Hippocampal formation (tissue), 2 donors: ENCODE data around the gene ATP8A1.

Source experiments
- DNase-seq, 2 donors: peaks; one replicate each; lab custom pipeline; 2025; lab: John Stamatoyannopoulos, UW

The ATP8A1 gene

DNA sequence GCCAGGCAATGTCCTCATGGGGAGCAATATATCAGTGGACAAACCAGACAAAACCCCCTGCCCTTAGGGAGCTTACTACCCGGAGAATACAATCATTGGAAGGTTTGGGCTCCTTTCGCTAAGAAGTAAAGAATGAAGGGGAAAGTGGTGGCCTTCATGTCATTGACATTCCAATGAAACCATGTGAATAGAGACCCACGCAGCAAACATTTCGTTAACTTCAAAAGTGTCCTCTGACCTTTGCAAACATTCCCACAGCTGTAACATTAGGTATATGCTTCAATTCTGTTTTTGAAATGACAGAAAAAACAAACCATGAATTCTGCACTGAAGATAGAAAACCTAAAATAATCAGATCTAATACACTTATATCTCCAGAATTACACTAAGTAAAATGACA, 7.0 kb downstream of the ATP8A1 start:
- DNase-seq, result no peak

DNA sequence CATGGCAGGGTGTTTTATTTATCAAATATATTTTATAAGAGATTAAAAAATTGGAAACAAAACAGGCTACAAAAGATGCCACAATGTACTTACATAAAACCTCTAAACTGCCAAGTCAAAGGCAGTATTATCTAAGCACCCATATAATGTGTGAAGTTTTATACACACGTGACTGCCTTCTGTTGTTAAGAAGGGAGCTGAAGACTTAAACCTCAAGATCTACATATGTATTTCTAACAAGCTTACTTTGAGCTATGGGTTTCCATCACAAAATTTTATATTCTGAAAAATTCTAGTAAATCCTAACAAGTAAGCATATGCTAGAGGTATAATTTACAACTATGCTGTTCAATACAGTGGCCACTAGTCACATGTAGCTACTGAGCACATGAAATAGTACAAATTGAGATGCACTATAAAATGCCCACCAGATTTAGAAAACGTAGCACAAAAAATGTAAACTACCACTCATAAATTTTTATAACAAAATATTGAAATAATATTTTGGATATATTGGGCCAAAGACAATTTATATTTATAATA, 9.8 kb downstream of the ATP8A1 start:
- no peak for DNase-seq

DNA sequence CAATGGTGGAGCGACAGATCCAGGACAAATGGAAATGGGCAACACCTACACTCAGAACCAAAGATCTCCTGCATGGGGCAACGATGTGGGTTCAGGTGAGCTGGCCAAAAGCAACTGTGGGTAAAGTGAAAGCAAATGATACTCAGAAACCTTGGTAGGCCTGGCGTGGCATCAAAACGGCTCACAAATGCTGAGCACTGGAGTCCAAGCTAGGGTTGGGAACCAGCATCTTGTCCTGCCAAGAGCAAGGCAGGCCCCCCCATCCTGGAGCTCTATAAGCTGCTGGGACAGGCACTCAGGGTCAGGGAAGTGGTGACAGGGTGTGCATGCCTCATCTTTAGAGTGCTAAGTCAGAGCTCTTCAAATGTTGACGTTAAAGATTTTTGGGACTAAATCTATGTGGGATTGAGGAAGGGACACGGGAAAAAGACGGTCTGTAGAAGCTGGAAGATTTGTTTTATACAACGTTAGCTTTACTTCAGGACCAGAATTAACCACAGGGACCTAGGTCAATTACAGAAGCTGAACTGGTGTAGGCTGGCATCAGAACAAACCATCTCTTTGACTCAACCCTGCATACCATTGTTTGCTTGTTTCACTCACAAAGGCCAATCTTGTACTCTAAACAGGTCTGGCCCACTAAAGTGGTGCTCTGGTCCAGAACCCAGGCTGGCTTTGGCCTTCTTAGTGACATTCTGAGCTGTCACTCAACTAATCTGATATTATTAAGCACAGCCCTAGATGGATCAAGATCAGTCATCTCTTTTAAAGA, 10.7 kb downstream of the ATP8A1 start:
- DNase-seq, result no peak

DNA sequence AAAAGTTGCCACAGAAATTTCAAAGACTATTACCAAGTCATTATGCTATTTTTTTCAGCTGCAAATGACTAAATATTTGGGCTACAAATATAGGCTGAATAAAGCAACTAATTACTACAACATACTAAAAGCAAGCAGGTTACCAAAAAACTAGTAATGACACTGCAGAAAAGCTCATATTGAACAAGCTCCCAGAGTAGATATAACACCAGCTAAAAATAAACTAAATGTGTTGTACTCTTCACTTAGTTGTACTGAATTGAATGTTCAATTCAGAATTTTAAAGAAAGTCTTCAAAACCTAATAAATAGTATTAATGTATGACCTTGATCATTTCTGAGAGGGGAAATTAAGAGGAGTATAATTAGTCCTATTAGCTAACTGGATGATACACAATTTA, 12.0 kb downstream of the ATP8A1 start:
- no peak for DNase-seq

DNA sequence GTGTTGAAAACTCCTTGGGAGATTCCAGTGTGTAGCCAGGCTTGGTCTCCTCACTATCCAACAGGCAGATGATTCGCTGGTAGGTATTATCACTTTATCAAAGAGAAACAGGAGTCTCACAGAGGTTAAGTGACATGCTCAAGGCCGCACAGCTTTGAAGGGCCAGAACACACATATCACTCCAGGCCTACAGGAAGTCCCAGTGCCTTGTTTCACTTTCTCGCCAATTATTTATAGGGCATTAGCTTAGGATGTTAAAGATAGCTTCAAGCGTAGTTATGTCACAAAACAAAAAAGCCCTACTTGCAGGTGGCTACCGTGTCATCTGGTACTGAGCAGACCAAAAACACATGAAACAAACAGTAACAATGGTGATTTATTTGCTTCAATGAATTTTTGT, 13.2 kb downstream of the ATP8A1 start:
- no peak for DNase-seq

DNA sequence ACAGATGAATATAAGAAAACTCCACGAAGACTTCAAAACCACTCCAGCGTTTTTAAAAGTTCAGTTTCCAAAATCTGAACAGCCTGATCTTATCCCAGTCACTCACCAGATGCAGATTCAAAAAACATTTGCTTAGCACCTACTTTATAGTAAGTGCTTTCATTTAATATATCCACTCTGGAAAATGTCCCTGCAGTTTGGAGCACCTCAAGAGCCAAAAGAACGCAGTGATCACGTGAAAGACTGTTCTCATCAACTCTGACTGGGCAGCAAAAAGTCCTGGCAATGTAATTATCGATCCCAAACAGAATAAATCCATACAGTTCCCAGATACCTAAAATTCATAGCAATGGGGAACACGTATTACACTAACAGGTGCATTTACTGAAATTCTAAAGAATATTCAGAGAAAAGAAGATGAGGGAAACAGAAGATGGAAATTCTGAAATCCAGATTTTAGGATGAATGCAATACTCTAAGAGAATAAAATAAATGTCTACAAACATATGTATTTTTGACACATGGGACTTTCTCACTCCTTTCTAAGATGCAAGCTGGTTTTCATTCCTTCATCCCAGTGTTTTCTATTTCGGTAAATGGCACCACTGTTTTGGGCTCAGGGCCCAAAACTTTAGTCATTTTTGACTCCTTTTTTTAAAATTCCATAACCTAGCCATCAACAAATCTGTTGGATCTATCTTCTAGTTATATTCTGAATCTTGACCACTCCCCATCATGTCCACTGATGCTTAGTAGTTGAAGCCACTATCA, 13.9 kb downstream of the ATP8A1 start:
- DNase-seq, result no peak

DNA sequence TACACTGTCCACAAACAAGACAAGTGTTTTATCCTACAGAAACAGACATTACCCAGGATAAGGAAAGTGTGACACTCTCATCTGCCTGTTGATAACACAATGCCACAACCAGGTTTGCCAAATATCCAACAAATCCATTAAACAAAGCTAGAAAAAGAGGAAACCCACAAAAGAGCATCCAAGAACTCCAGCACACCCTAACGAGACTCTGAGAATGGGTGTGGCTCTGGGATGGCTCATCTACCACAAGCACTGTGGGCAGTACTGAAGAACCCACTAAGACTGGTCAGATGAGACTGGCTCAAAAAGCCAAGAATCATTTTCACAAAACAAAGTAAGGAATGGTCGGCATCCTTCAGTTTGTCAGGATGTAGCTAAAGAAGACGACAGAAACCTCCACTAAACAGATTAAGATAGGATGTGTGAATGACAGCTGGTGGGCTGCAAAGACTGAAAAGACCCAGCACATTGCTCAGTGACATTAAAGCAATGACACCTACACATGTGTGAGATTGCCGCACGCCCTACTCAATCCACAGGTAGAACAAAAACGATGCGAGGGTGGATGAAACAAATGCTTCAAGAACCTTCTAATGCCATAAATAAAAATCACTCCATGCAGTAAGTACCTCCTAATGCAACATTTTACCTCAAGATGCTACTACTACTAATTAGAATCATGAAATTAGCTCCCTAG, 14.7 kb downstream of the ATP8A1 start:
- DNase-seq, result no peak

DNA sequence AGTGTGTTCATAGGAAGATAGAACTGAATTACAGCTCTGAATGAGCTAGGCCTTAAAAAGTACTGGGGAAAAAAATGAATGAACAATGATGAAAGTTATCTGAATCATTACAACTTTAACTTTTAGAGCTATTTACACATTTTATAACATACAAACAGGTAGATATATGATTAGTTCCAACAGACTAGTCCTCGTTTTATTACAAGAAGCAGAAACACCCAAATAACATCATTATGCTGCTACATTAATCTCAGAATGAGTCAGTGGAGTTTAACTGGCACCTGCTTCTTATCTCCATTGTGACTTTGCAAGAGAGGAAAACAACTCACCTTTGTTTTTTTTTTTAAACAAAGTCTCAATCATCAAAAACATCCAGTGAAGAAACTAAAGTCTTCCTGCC, 15.2 kb downstream of the ATP8A1 start:
- DNase-seq, result no peak

DNA sequence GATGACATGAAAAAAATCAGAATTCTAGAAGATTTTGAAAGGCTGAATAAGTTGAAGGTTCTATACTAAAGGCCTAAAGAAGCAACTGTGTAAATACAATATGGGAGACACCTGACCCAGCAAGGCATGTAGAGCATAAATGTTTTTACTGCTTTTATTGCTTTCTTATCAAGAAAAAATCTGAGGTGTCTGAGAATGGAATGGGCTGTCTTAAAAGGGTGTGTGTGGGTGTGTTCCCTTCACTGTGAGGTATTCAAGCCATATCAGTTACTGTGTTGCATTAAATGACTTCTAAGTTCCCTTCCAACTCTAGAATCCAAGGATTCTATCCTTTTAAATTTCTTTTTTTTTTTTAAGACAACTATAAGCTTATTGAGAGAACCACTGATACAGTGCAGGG, 15.7 kb downstream of the ATP8A1 start:
- DNase-seq, result no peak

DNA sequence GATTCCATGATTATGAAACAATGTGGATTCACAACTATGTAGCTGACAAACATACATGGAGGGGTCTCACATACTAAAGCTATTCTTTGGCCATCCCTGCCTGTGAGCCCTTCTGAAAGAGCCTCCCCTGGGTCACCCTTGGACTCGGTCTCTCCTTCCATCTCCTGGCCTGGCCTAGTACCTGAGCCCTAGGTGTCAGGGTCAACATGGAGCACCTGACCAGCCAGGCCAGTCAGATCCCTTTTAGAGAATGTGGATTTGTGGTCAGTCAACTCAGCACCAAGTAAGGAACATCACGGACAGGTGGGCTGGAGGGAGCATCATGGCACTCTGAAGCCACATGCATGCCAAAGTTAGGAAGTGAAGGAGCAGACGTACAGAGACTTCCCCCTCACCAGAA, 16.3 kb downstream of the ATP8A1 start:
- DNase-seq, result no peak

DNA sequence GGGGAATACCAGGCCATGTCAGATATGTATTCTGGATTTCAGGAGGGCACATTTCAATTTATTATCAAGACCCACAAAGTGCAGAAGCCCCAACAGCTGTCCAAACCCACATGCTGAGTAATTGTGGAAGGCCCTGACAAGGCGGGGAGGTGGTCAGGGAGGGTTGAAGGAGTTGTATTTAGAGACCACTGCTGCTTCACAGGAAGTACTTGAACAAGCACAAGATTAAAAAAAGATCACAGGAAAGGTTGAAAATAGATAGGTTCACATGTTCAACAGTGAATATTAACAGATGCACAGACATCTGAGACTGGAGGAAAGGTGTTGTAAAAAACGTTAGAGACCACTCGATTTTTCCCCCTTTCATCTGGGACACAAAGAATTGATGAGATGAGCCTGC, 17.9 kb downstream of the ATP8A1 start:
- DNase-seq, result no peak

DNA sequence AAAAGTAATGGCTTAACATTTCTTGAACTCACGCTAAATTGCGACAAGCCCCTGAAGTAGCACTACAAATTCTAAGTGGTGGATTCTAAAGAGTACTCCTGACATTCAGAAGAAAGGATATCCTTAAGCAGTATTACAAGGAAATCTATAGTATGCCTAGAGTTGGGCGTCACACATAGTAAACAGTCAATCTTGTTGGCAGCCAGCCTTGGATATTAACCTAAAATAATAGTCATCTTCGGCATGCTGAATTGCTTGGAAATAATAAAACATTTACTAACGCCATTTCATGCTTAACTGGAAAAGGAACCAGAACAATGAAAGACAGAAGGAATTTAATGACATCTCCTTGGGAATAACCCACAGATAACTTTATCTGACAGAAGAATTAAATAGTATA, 18.6 kb downstream of the ATP8A1 start:
- no peak for DNase-seq

DNA sequence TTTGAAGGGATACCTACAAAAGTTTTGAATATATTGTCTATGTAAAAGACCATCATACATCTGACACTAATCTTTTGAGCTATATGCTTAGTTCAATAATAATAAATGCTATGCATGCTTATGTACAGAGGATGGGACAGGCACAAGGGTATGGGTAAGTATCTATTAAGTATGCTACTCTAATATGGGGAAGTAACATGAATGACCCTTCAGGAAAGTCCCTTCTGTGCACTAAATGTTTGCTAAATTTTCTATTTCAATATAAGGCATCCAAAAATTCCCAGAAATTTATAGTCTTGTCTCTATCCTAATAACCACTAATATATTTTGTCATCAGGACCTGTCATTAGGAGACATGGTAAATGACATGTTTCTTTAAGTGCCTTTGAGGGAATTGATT, 19.0 kb downstream of the ATP8A1 start:
- DNase-seq, result no peak

DNA sequence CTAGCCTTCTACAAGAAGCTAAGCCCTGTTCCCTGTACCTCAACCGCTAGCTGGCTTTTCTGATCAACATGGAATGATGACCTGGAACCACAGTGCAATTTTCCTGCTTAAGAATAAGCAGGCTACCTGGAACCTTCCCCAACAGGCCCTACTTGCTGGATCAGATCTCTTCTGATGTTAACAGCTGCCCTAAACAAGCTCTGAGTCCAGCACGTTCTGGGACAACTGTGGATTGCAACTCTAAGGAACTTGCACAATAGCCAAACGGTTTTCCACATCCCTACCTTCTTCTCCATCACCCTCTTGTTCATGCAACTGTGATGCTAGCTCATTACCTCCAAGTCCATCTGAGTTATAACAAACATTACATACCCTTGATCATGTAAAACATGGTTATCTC, 19.8 kb downstream of the ATP8A1 start:
- DNase-seq, result no peak

DNA sequence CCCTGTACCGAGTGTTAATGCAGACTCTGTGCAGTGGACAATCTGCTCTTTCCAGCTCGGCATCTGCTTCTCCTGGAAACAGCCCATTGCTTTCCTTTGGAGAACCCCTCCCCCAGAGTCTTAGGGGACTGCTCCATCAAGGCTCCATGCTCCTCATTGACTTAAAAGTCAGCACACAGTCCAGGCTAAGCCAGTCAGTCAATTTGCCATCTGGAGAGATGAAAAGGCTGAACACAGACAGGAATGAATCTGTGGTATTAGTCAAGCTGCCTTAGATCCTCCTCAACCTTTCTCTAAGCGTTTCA, 20.3 kb downstream of the ATP8A1 start:
- no peak for DNase-seq

DNA sequence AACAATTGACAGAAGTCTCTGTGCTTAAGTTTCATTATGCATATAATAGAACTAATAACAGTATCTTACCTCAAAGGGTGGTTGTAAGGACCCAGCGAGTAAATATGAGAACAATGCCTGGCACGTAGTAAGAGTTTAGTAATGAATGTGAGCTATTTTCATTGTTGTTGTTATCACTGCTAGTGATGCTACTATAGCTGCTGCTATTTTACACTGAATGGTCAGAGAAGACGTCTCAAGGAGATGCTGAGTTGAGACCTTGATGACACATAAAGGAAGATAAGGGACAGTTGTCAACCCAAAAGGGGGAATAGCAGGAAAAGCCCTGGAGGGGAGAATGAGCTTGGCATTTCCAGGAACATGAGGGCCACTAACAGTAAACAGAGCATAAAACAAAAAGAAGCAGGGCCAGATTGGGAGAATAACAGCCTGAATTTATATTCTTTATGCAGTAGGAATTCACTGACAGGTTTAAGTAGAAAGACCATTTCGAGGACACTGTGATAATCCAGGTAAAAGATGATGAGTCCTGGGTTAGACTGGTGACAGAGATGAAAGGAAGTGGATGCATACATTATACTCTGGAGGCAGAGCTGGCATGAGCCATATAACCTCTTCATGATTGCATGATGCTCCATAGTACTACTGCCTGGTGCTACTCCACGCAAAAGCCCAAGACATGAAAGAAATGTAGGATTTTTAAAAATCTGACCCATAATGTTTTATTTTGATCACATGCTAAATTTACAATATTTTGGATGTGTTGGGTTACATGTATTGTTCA, 23.1 kb downstream of the ATP8A1 start:
- DNase-seq, result no peak

DNA sequence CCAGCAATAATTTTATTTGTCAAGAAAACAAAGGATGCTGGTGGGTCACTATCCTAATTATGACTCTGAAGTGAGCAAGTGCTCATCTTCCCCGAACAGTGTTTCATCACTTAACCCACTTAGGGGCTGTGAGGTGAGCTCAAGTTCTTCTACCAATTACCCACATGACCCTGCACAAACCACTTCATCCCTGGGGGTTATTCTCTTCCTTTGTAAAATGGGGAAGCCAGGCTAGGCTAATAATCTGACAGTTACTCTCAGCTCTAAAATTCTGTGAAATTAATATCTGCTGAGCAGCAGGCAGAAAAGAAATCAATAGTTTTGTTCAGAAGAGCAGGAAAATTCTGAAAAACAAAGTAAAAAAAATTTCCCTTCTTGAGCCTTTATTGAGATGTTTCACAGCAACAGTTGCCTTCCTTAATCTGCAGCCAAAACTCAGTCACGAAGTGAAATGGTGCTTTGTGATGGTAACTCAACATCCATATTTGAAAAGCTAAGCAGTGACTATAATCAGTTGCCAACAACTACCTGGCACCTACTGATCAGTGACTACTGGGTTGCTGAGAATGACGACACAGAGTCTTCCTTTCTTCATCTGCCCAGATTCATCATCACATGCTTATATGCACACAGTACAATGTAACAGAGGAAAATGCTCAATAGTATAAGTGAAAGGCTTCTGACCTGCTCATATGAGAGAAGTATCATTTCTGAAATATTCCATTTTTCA, 24.1 kb downstream of the ATP8A1 start:
- DNase-seq, result no peak

DNA sequence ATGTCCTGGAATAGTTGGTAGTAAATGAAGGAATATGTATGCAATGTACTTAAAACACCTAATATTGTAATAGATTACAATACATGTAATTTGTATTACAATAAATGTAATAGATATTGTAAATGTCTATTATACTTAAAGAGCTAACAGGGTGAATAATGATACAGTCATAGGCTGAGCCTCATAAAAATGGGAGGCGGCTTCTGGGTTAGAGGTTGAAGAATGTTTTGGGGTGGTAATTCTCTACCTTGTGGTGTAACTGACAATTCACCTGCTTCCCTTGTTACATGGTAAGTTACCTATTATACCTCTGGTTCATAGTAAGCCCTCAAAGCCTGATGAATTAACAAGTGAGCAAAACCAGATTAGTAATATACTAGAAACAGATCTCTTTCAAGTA, 26.0 kb downstream of the ATP8A1 start:
- no peak for DNase-seq

DNA sequence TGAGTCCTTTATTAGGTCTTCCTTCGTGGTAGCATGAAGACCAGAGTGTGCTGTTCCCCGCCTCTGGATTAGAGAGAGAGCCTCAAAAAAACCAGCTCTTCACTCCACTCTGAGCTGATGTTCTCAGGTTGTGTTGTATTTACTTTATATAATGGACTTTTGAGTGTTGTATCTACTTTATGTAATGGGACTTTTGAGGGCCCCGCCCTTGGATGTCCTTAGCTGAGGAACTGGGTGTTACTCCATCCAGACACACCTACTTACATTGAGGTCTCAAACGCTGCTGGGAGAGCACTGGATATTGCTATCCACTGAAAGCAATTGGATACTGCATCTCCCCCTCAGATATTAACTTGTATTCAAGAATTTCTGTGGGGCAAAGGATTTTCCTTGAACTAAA, 28.2 kb downstream of the ATP8A1 start:
- DNase-seq, result no peak

DNA sequence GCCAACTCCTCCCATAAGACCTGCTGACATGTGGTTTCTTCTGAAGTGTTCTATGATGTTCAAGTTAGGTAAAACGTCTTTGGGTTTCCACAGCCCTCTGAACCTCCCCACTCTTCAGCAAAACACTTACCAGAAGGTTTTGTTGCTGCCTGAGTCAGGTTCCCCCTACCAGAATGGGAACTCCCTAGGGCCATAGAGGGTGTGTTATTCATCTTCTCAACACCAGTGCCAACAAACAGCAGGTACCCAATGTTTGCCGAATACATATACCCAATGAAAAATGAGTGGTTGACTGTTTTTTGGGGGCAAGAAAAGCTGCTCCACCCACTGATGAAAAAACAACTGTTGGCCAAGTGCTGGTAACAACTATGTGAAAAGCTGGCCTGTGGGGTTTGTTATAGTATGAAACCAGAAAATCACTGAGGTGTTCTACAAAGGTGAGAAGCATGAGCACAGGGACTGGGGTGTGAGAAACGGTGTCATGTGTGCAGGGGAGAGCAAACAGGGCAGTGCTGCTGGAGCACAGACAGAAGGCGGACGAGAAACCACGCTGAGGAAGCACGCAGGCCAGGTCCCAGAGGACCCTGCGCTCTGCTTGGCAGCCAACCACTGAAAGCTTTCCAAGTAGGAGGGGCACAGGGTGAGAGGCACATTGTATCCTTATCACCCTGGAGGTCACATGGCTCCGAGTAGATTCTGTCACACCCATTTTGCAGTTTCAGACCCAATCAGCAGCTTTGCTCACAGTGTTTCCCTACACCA, 28.8 kb downstream of the ATP8A1 start:
- DNase-seq, result peak; percentile 59 to 67
